Mesenchymal stem cell (in vitro differentiated cells and primary cell): ENCODE data around the gene APMAP.

Source experiments
- DNase-seq: peaks from one replicate; pipeline ENCODE4 v3.0.0-alpha.2; 2013
- H2AFZ ChIP-seq: one replicate; pipeline ENCODE4 v1.6.1; 2013; ENCODE audit warnings: low read depth, mild to moderate bottlenecking, control low read depth, inconsistent platforms, low read length, moderate library complexity
- H2AK5ac ChIP-seq: 2 replicates; pipeline ENCODE4 v1.6.1; 2013; ENCODE audit warnings: low read length, moderate library complexity, mild to moderate bottlenecking, inconsistent platforms; ENCODE audit not compliant: severe bottlenecking
- H2BK120ac ChIP-seq: one replicate; pipeline ENCODE4 v1.6.1; 2013; ENCODE audit warnings: low read depth, mild to moderate bottlenecking, inconsistent platforms, low read length, moderate library complexity
- H2BK12ac ChIP-seq, 2 experiments: one replicate each; pipeline ENCODE4 v1.6.1; 2013; ENCODE audit warnings: inconsistent platforms in 2 of 2, low read length in 2 of 2, mild to moderate bottlenecking in 2 of 2, moderate library complexity in 2 of 2, control low read depth in 1 of 2
- H2BK15ac ChIP-seq: one replicate; pipeline ENCODE4 v1.6.1; 2013; ENCODE audit warnings: mild to moderate bottlenecking, low read depth, inconsistent platforms; ENCODE audit not compliant: poor library complexity, severe bottlenecking
- H2BK5ac ChIP-seq: 2 replicates; pipeline ENCODE4 v1.6.1; 2013; ENCODE audit warnings: low read depth, mild to moderate bottlenecking, low read length, control low read depth, inconsistent platforms; ENCODE audit not compliant: poor library complexity, severe bottlenecking
- H3K14ac ChIP-seq, 2 experiments: one replicate each; pipeline ENCODE4 v1.6.1; 2013; ENCODE audit warnings: inconsistent platforms in 2 of 2, low read length in 2 of 2, control low read depth in 1 of 2, mild to moderate bottlenecking in 1 of 2, moderate library complexity in 1 of 2
- H3K18ac ChIP-seq, 2 experiments: one replicate each; pipeline ENCODE4 v1.6.1; 2013; ENCODE audit warnings: inconsistent platforms in 2 of 2, low read length in 2 of 2, control low read depth in 1 of 2, low read depth in 1 of 2, mild to moderate bottlenecking in 1 of 2
- H3K23ac ChIP-seq, 2 experiments: one replicate each; pipeline ENCODE4 v1.6.1; 2013; ENCODE audit warnings: inconsistent platforms in 2 of 2, low read length in 2 of 2, mild to moderate bottlenecking in 2 of 2, moderate library complexity in 2 of 2, control low read depth in 1 of 2
- H3K27ac ChIP-seq: 2 replicates; pipeline ENCODE4 v1.5.1; 2013; ENCODE audit warnings: mild to moderate bottlenecking, moderate library complexity, low read length, control low read depth, inconsistent platforms; ENCODE audit not compliant: poor library complexity, severe bottlenecking
- H3K27me3 ChIP-seq, 2 experiments: 2 replicates each; pipeline versions ENCODE4 v1.6.1 to v1.7.0; 2013; ENCODE audit warnings: low read length in 2 of 2, mild to moderate bottlenecking in 2 of 2, moderate library complexity in 2 of 2, control low read depth in 1 of 2, inconsistent platforms in 1 of 2; ENCODE audit not compliant: control insufficient read depth in 1 of 2, insufficient read depth in 1 of 2
- H3K36me3 ChIP-seq, 2 experiments: 2 replicates each; pipeline versions ENCODE4 v1.6.1 to v1.7.0; 2013; ENCODE audit warnings: low read length in 2 of 2, control low read depth in 1 of 2, inconsistent platforms in 1 of 2, low read depth in 1 of 2, mild to moderate bottlenecking in 1 of 2; ENCODE audit not compliant: insufficient read depth in 2 of 2, control insufficient read depth in 1 of 2
- H3K4ac ChIP-seq, 2 experiments: one replicate each; pipeline ENCODE4 v1.6.1; 2013; ENCODE audit warnings: inconsistent platforms in 2 of 2, low read length in 2 of 2, mild to moderate bottlenecking in 2 of 2, moderate library complexity in 2 of 2, control low read depth in 1 of 2, low read depth in 1 of 2
- H3K4me1 ChIP-seq: 2 replicates; pipeline ENCODE4 v1.6.1; 2013; ENCODE audit warnings: low read depth, low read length, control low read depth; ENCODE audit not compliant: control insufficient read depth, insufficient read depth
- H3K4me2 ChIP-seq: 2 replicates; pipeline ENCODE4 v1.6.1; 2013; ENCODE audit warnings: low read length, mild to moderate bottlenecking, inconsistent platforms; ENCODE audit not compliant: poor library complexity, severe bottlenecking
- H3K4me3 ChIP-seq, 2 experiments: 2 replicates each; pipeline versions ENCODE4 v1.5.1 to v1.7.0; 2013; ENCODE audit warnings: low read length in 2 of 2, mild to moderate bottlenecking in 2 of 2, control low read depth in 1 of 2, low read depth in 1 of 2; ENCODE audit not compliant: insufficient read depth in 1 of 2
- H3K79me1 ChIP-seq: replicated peaks from 2 replicates; pipeline ENCODE4 v1.6.1; 2013; ENCODE audit warnings: mild to moderate bottlenecking, control low read depth, low read length, inconsistent platforms; ENCODE audit not compliant: poor library complexity, severe bottlenecking
- H3K9ac ChIP-seq: 2 replicates; pipeline ENCODE4 v1.7.0; 2013; ENCODE audit warnings: mild to moderate bottlenecking, low read length, moderate library complexity
- H3K9me3 ChIP-seq: 2 replicates; pipeline ENCODE4 v1.7.0; 2013; ENCODE audit warnings: mild to moderate bottlenecking, low read length; ENCODE audit not compliant: control insufficient read depth
- H4K8ac ChIP-seq: one replicate; pipeline ENCODE4 v1.6.1; 2013; ENCODE audit warnings: inconsistent platforms, mild to moderate bottlenecking, low read length, moderate library complexity
- H4K91ac ChIP-seq: one replicate; pipeline ENCODE4 v1.6.1; 2013; ENCODE audit warnings: mild to moderate bottlenecking, low read length, inconsistent platforms
- WGBS: methylation state at CpG from one replicate; pipeline ENCODE4 v1.1.7; 2013; ENCODE audit warnings: mixed read lengths; 5-methylcytosine and 5-hydroxymethylcytosine counted together

The APMAP gene

GRCh38 chr20:25030007-25030648, 37.6 kb upstream of the APMAP start:
- Histone ChIP-seq H3K36me3 (peaks cover 0 to 4% of the 10 kb centered on the region in 2 experiments), H2AK5ac (no peak overlapping the region), H3K4me3 (no peak overlapping the region), H3K4me1 (no peaks in the 10 kb centered on the region), H3K4ac (no peak overlapping the region), H3K18ac (no peak overlapping the region), H2BK5ac (no peak overlapping the region), H3K23ac (no peak overlapping the region), H2BK120ac (no peak overlapping the region), H3K14ac (no peak overlapping the region), H2AFZ (no peak overlapping the region), H3K9ac (no peak overlapping the region), H3K27me3 (no peaks in the 10 kb centered on the region), H3K79me1 (no peaks in the 10 kb centered on the region), H2BK12ac (no peak overlapping the region), H3K9me3 (no peaks in the 10 kb centered on the region), H2BK15ac (no peak overlapping the region), H3K27ac (no peak overlapping the region), H3K4me2 (no peak overlapping the region), H4K8ac (no peak overlapping the region), H4K91ac (no peak overlapping the region)
- WGBS: 91% methylated on average over 5 of the region's 5 CpGs
- DNase-seq: no peak

DNA sequence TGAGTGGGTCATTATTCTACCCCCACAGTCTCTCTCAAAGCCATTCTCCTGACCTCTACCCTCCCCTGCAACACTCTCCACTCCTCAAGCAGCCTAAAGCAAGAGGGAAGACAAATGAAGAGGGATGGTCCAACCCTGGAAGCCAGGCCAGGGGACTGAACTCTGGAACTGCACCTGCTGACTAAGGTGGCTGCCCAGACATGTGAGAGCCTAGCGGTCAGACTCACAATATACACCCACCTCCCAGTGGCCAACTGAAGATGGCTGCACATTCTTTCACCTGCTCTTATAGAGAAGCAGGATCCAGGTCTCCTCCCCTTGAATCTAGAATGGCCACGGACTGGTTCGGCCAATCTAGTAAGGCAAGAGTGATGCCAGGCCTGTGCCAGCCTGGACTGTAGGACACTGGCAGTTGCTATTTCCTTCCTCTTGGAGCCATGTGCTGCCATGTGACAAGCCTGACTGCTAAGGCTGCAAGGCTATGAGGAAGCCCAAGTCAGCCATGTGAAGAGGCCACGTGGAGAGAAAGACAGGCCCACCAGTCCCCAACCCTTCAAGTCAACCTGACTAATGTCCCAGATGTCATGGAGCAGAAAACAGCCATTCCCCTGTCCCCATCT, 33.5 kb upstream of the APMAP start:
- no peaks in the 10 kb centered on the region for H3K9me3 ChIP-seq
- no peak overlapping the region for H2BK5ac ChIP-seq
- no peak overlapping the region for H3K4ac ChIP-seq
- no peak overlapping the region for H3K4me2 ChIP-seq
- WGBS: 85% methylated on average over 4 of the region's 4 CpGs
- peaks cover 0 to 5% of the 10 kb centered on the region in 2 experiments for H3K36me3 ChIP-seq
- H2BK12ac ChIP-seq: no peak overlapping the region
- no peak overlapping the region for H2AFZ ChIP-seq
- no peak overlapping the region for H2BK120ac ChIP-seq
- no peaks in the 10 kb centered on the region for H3K4me1 ChIP-seq
- no peak overlapping the region for H3K4me3 ChIP-seq
- DNase-seq: no peak
- H3K27me3 ChIP-seq: no peaks in the 10 kb centered on the region
- H4K8ac ChIP-seq: no peak overlapping the region
- no peak overlapping the region for H3K9ac ChIP-seq
- no peak overlapping the region for H3K18ac ChIP-seq
- H3K23ac ChIP-seq: no peak overlapping the region
- no peak overlapping the region for H3K27ac ChIP-seq
- H4K91ac ChIP-seq: no peak overlapping the region
- H3K79me1 ChIP-seq: no peaks in the 10 kb centered on the region
- H2AK5ac ChIP-seq: no peak overlapping the region
- no peak overlapping the region for H2BK15ac ChIP-seq
- no peak overlapping the region for H3K14ac ChIP-seq

DNA sequence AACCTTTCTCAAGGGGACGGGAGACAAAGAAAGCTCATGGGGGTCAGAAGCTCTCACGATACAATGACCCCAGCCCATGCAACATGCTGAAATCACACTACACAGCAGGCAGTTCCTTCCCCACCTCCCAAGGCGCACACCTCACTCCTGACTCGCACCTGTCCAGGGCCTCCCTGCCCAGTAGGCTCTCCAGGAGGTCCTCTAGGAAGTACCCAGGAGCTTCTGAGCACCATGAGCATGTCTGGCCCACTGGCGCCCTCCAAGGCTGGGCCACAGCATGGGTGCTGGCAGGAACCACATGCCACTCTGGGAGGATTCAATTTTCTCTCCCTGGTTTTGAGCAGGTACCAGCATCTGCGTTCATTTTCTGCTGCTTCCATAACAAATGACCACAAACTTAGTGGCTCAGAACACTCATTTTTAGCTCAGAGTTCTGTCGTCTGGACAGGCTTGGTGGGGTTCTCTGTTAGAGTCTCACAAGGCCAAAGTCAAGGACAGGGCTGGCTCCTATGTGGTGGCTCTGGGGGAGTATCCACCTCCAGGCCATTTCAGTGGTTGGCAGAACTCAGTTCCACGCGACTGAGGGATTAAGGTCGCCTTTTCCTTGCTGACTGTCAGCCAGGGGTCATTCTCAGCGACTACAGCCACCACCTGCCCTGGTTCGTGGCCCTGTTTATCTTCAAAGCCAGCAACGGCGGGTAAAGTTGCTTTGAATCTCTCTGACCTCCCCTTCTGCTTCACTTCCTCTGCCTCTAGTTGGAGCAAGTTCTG, 32.7 kb upstream of the APMAP start:
- H4K91ac ChIP-seq: no peak overlapping the region
- H3K27ac ChIP-seq: no peak overlapping the region
- H2AFZ ChIP-seq: no peak overlapping the region
- no peak overlapping the region for H3K9ac ChIP-seq
- H2BK12ac ChIP-seq: no peak overlapping the region
- H3K14ac ChIP-seq: no peak overlapping the region
- no peak overlapping the region for H2BK5ac ChIP-seq
- no peaks in the 10 kb centered on the region for H3K79me1 ChIP-seq
- no peak overlapping the region for H3K4me3 ChIP-seq
- no peak overlapping the region for H2BK120ac ChIP-seq
- no peak for DNase-seq
- H3K27me3 ChIP-seq: no peaks in the 10 kb centered on the region
- no peaks in the 10 kb centered on the region for H3K9me3 ChIP-seq
- H3K36me3 ChIP-seq: peaks cover 0 to 5% of the 10 kb centered on the region in 2 experiments
- H3K4me1 ChIP-seq: no peaks in the 10 kb centered on the region
- H3K23ac ChIP-seq: no peak overlapping the region
- no peak overlapping the region for H4K8ac ChIP-seq
- no peak overlapping the region for H3K4me2 ChIP-seq
- no peak overlapping the region for H2AK5ac ChIP-seq
- 71% methylated on average over 14 of the region's 14 CpGs for WGBS
- H2BK15ac ChIP-seq: no peak overlapping the region
- H3K18ac ChIP-seq: no peak overlapping the region
- no peak overlapping the region for H3K4ac ChIP-seq

DNA sequence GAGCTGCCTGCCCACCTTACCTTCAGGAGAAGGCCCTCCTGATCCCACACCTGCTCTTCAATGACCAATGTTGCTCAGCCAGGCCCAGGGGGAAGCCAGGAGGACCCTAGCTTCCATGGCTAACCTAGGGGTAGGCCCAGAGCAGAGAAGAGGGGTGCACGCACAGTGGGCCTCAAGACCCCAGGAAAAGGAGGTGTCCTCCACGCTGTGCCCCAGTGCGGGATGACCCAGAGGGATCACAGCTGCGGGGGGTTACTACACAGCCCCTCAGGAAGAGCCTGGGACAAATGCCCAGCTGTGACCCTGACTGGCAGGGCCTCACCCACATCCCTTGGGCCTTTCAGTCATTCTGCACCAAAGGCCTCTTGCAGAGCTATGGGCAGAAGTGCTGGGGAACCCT, 31.6 kb upstream of the APMAP start:
- no peak overlapping the region for H4K91ac ChIP-seq
- H2AFZ ChIP-seq: no peak overlapping the region
- H3K9me3 ChIP-seq: no peaks in the 10 kb centered on the region
- H2BK120ac ChIP-seq: no peak overlapping the region
- no peak overlapping the region for H2BK15ac ChIP-seq
- no peaks in the 10 kb centered on the region for H3K79me1 ChIP-seq
- H3K14ac ChIP-seq: no peak overlapping the region
- no peak overlapping the region for H4K8ac ChIP-seq
- H3K36me3 ChIP-seq: peaks cover 0 to 5% of the 10 kb centered on the region in 2 experiments
- H3K27ac ChIP-seq: no peak overlapping the region
- no peak overlapping the region for H2AK5ac ChIP-seq
- H3K27me3 ChIP-seq: no peaks in the 10 kb centered on the region
- 88% methylated on average over 4 of the region's 4 CpGs for WGBS
- no peak overlapping the region for H3K4me3 ChIP-seq
- no peak overlapping the region for H3K9ac ChIP-seq
- no peak overlapping the region for H2BK12ac ChIP-seq
- H3K18ac ChIP-seq: no peak overlapping the region
- H3K4me1 ChIP-seq: no peaks in the 10 kb centered on the region
- H3K4ac ChIP-seq: no peak overlapping the region
- no peak overlapping the region for H3K4me2 ChIP-seq
- H2BK5ac ChIP-seq: no peak overlapping the region
- no peak overlapping the region for H3K23ac ChIP-seq
- DNase-seq: no peak
